ENCODE results near the gene CD7.

The CD7 gene

GRCh38 chr17:82328141-82328993, 11.0 kb upstream of the CD7 start:
- DNase-seq (ENCODE audit: low spot score): no peak

GRCh38 chr17:82327757-82328140, 10.3 kb upstream of the CD7 start:
- DNase-seq (ENCODE audit: low spot score): no peak

- no peak for DNase-seq (ENCODE audit: low spot score)
These were observed 9.9 kb upstream of the CD7 start for GRCh38 chr17:82327289-82327688.

DNA sequence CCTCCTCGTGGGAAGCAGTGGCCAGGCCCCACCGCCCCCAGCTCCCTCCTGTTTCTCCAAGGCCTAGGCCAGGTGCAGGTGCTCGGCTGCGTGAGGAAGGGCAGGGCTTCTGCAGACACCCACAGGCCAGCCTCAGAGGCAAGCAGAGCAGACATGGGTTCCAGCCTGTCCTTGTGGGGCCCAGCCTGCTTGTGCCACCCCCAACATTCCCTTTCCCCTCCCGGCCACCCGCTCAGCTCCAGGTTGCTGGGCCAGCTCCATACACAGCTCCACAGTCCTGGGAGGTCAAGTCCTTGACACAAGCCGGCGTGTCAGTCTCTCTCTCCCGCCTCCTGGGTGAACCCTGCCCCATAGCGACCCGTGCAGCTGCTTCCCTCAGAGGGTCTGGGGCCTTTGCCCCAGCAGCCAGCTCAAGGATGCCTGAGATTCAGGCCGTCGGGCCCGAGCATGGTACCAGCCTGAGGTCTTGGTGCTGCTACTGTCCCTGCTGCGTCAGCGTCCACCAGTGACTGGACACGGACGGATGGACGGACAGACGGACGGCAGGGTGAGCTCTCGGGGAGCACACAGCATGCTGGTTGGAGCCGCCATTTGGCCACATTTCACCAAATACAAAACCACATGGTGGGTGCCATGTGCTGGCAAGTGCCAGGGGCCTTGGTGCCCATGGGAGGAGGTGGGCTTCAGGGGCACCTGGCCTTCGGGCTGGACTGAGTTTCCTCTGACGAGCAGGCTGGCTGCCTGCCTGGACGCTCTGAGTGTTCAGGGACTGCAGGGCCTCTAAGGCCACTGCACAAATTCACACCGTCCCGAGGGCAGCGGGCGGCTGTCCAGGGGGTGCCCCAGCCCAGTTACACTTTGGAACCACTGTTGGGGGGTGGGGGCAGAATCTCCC, 8.1 kb upstream of the CD7 start:
- DNase-seq (ENCODE audit: low spot score): no peak

GRCh38 chr17:82324566-82325285, 7.3 kb upstream of the CD7 start:
- DNase-seq (ENCODE audit: low spot score): no peak

GRCh38 chr17:82323514-82324234, 6.3 kb upstream of the CD7 start:
- DNase-seq (ENCODE audit: low spot score): no peak

GRCh38 chr17:82322526-82323453, 5.4 kb upstream of the CD7 start:
- no peak for DNase-seq (ENCODE audit: low spot score)

GRCh38 chr17:82321947-82322466, 4.6 kb upstream of the CD7 start:
- DNase-seq (ENCODE audit: low spot score): no peak

- peak; percentile 87 for DNase-seq (ENCODE audit: low spot score)
These were observed 3.8 kb upstream of the CD7 start for GRCh38 chr17:82320956-82321927.

DNA sequence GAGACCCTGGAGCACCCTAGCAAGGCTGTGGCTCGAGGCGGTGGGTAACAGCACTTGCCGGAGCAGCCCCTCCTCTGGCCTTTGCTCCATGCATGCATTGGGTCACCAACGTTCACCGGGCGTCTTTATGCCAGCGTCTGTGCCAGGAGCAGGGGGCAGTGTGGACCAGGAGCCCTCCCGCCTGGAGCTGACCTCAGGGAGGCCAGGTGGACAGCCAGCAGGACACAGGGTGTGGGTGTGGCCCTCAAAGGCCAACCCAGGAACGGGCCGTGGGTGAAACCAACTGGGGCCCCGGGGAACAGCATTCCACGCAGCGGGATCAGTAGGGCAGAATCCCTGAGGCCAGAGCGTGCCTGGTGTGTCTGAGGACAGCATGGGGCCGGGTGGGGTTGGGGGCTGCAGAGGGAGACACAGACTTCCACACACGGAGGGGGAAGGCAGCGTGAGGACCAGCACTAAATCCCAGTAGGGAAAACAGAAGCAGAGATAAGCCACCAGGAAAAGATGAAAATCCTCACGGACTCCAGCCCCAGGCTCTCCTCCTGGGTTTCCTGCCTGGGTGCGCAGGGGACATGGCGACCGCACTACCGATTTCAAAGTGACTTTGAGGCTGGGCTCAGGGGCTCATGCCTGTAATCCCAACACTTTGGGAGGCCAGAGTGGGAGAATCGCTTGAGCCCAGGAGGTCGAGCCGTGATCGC, 2.9 kb upstream of the CD7 start:
- no peak for DNase-seq (ENCODE audit: low spot score)

DNA sequence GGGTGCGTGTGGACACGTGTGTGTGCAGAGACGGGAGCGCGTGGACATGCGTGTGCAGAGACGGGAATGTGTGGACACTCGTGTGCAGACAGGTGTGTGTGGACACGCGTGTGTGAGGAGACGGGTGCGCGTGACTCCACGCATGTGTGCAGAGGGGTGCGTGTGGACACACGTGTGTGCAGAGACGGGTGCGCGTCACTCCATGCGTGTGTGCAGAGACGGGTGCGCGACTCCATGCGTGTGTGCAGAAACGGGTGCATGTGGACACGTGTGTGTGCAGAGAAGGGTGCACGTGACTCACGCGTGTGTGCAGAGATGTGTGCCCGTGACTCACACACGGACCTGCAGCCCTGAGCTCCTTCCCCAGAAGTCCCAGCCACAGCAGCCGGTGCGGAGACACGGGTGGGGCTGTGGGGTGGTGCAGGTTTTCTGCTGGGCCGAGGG, 2.2 kb upstream of the CD7 start:
- no peak for DNase-seq (ENCODE audit: low spot score)

DNA sequence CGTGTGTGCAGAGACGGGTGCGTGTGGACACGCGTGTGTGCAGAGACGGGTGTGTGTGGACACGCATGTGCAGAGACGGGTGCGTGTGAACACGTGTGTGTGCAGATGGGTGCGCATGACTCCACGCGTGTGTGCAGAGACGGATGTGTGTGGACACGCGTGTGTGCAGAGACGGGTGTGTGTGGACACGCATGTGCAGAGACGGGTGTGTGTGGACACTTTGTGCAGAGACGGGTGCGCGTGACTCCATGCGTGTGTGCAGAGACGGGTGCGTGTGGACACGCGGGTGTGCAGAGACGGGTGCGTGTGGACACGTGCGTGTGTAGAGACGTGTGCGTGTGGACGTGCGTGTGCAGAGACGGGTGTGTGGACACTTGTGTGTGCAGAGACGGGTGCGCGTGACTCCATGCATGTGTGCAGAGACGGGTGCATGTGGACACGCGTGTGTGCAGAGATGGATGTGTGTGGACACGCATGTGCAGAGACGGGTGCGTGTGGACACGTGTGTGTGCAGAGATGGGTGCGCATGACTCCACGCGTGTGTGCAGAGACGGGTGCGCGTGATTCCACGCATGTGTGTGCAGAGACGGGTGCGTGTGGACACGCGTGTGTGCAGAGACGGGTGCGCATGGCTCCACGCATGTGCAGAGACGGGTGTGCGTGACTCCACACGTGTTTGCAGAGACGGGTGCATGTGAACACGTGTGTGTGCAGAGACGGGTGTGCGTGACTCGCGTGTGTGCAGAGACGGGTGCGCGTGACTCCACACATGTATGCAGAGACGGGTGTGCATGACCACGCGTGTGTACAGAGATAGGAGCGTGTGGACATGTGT, 1.6 kb upstream of the CD7 start:
- no peak for DNase-seq (ENCODE audit: low spot score)

GRCh38 chr17:82318169-82318498, 726 bp upstream of the CD7 start:
- no peak for DNase-seq (ENCODE audit: low spot score)

- DNase-seq (ENCODE audit: low spot score): no peak
These were observed 586 bp downstream of the CD7 start for GRCh38 chr17:82316651-82317393.

DNA sequence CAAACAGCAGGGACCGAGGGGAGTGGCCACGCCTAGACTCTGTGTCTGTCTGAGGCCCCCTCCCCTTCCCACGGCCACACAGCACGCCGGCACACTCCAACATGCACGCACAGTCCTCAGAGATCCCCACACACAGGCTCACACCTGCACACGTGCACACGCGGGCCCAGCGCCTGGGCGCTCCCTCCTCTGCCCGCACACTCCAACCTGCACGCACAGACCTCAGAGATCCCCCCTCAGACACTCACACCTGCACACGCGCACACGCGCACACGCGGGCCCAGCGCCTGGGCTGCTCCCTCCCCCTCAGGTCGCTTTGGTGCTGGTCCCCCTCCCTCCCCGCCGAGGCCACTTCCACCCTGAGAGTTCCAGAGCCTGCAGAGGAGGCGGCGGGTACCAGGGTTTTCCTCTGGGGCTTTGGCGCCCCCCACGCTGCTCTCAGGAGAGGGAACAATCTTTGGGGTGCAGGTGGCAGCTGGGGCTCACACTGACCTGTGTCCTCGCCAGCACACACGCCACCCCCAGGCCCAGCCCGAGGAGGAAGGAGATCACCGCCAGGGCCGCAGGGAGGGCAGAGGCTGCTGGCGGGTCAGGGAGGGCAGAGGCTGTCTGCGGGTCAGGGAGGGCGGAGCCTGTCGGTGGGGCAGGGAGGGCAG, 1.6 kb downstream of the CD7 start:
- peak; percentile 44 for DNase-seq (ENCODE audit: low spot score)

Measured in CD4-positive, alpha-beta T cell treated with Interleukin-2 at 100 ng/mL for 4 hours (primary cell).